Erythroblast (primary cell): ENCODE data around the gene PON3.

Experiments used
- DNase-seq, 2 experiments: peaks; one replicate each; lab custom pipeline; 2025; lab: John Stamatoyannopoulos, UW
- GATA1 ChIP-seq: IDR thresholded peaks from 2 replicates; pipeline ENCODE4 v1.6.1; 2011; ENCODE audit warnings: low read depth, mild to moderate bottlenecking, control low read depth, low read length, moderate library complexity
- POLR2A ChIP-seq: IDR thresholded peaks from 2 replicates; pipeline ENCODE4 v1.6.1; 2011; ENCODE audit warnings: mild to moderate bottlenecking, low read length

PON3 gene

DNA sequence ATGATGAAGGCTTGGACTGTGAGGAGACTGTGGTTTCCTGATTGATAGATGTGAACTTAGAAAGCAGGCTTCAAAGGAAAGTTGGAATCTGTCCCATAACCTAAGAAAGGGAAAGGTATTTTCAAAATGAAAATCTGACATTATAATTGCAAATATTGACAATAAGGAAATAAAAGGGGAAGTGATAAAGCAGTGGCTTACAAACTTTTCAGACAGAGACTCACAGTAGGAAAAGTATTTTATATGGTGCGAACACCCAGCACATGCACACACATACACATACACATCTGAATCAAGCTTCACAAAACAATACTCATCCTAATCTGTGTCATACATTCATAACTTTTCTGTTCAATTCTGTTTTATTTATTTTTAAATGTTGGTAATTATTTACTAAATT is 76.6 kb downstream of the PON3 start:
- no peak for DNase-seq
- TF ChIP-seq GATA1 (no peak), POLR2A (no peak)

DNA sequence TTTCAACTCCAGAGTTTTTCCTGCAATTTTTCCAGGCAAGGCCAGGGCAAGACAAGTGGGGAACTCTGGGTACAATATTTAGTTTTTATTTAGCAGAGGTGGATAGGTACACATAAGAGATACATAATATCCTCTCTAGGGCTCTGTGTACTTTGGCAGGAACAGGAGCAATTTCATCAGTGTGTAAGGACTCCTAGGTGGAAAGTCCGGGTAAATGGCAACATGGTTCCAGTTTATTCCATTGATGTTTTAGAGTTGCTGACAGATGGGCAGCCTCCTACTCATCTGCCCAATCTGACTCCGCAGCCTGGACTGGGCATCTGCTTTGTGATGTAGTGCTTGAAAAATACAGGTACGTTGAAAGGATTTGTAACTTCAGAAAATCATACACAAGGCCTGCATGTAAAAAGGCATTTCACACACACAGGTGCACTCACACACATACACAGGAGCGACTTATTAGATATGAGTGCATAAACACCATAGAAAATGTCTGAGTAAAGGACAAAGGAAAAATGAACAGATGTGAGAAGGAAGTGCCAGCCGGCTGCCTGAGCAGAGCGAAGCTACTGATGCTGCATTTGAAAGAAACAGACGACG is 77.6 kb downstream of the PON3 start:
- DNase-seq, result no peak
- TF ChIP-seq POLR2A (no peak), GATA1 (no peak)

DNA sequence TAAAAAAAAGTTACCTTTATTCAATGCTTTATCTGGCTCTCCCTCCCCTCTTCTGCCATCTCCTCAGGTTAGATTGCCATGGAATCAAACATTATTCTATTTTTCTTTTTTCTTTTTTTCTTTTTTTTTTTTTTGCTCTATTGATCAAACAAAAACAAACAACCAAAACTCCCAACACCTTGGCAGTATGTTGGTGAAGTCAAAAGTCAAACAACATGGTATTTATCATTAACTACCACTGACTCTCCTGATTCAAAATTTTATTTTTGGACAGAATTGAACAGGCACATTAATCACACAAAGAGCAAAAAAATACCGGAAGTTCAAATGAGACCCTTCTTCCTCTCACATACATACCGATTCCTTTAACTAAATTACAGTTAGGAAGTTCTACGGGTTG is 78.2 kb downstream of the PON3 start:
- no peak for DNase-seq
- TF ChIP-seq GATA1 (no peak), POLR2A (no peak)

DNA sequence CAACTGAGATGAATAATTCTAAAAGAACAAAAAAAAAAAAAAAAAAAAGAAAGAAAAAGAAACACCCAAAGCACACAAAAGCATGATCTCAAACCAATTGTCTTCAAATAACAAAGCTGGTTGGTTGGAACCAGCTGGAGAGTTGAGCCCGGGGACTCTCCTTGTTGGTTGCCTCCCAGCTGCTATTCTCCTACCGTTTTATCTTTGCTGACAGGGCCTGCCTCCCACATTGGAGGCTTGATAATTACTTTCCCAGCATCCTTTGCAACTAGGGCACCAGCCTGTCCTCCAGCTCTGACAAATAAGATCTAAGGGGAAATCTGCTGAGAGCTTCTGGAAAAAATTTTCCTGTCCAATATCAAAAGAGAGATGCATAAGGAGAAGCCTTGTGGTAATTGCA is 78.6 kb downstream of the PON3 start:
- TF ChIP-seq POLR2A (no peak), GATA1 (no peak)

DNA sequence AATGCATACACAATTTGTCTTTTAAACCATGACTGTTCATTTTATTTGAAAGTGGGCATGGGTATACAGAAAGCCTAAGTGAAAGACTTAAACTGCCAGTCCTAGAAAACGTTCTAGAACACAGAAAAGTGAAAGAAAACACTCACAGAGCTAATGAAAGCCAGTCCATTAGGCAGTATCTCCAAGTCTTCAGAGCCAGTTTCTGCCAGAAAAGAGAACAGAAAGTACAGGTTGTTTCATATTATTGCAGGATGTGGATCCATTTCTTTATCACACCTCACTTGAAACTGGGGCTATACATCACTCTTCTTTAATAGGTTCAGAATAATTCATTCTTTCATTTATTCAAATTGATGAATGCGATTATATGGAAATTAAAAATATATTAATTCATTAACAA is 79.6 kb downstream of the PON3 start:
- TF ChIP-seq POLR2A, result no peak
- DNase-seq, result no peak

More for the DNA sequence above, 78.6 kb downstream of the PON3 start:
- peak; percentile 27 to 41 for DNase-seq

DNA sequence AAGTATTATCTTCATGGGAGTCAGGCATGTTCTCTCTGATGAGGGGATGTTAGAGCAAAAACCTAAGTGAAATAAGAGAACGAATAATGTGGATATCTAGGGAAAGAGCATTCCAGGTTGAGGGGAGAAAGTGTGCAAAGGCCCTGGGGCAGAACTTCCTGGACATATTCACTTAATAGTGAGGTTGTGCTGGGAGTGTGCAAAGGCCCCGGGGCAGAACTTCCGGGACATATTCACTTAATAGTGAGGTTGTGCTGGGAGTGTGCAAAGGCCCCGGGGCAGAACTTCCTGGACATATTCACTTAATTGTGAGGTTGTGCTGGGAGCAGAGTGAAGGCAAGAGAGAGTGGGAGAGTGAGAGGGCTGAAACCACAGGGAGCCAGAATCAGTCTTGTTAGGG is 83.6 kb downstream of the PON3 start:
- no peak for DNase-seq
- TF ChIP-seq GATA1, result no peak
- TF ChIP-seq POLR2A, result no peak

DNA sequence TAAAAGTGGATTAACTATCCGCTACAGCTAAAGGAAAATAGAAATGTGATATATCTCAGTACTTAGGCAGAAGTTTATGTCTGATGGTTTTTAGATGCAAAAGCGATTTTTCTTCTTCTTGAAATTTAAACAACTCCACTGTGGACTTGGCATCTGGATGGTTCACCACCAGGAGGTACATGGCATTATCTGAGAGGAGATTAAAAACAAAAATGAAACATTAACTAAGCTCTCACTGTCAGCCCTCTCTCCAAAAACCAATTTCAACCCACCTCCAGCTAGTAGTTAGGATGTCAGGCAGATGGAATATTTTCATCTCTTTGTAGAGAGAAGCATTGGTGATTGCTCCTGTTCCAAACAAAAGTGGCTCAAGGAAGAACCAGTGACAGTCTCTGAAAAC is 84.8 kb downstream of the PON3 start:
- no peak for TF ChIP-seq GATA1
- TF ChIP-seq POLR2A, result no peak
- no peak for DNase-seq

DNA sequence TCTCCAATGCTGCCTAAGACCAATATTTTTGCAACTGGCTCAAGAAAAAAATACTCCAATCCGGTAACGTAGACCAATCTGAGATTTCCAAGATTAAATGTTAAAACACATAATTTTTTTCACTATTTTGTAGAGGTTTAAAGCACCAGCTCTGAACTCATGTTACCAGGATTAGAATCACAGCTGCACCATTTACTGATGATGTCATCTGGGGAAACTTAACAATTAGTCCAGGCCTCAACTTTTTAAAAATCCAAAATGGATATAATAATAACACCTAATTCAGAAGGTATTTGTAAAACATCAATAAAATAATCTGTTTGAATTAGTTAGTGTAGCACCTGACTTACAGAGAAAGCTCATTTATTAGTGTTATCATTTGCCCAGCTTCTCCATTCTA is 86.2 kb downstream of the PON3 start:
- TF ChIP-seq GATA1 (no peak), POLR2A (no peak)
- DNase-seq, result no peak
